Measurements from ENCODE around the gene FAM131A. TPM values are rescaled to one million over a fixed set of nuclear protein-coding genes. Genes with fewer than 3 reads are reported as not detected.
"Not testable (repeated sequence)": the region's sequence is repeated elsewhere in the genome, so short reads cannot be mapped to it uniquely, and the experiment has no call there.

The FAM131A gene
- polyA plus RNA-seq, 1 donor, result 9.9 TPM

- no peak for DNase-seq
These were observed 1.6 kb downstream of the FAM131A start for GRCh38 chr3:184339001-184339400.

GRCh38 chr3:184339451-184340135 is 2.2 kb downstream of the FAM131A start:
- not testable (repeated sequence) for DNase-seq

GRCh38 chr3:184341925-184342324 is 4.5 kb downstream of the FAM131A start:
- DNase-seq, result no peak

- DNase-seq, result no peak
These were observed 5.9 kb downstream of the FAM131A start for GRCh38 chr3:184343200-184343876.

GRCh38 chr3:184344579-184345316 is 7.3 kb downstream of the FAM131A start:
- DNase-seq, result no peak

- peak; percentile 66 for DNase-seq
These were observed 8.1 kb downstream of the FAM131A start for GRCh38 chr3:184345317-184346144.

- DNase-seq, result no peak
These were observed 9.2 kb downstream of the FAM131A start for GRCh38 chr3:184346480-184347190.

- DNase-seq, result no peak
These were observed 10.1 kb downstream of the FAM131A start for GRCh38 chr3:184347321-184348056.

- no peak for DNase-seq
These were observed 10.6 kb downstream of the FAM131A start for GRCh38 chr3:184348057-184348382.

GRCh38 chr3:184349563-184350470 is 12.4 kb downstream of the FAM131A start:
- DNase-seq, result no peak

- DNase-seq, result no peak
These were observed 13.2 kb downstream of the FAM131A start for GRCh38 chr3:184350618-184351017.

GRCh38 chr3:184351511-184352148 is 14.2 kb downstream of the FAM131A start:
- DNase-seq, result no peak

GRCh38 chr3:184352149-184352785 is 14.9 kb downstream of the FAM131A start:
- DNase-seq, result no peak

GRCh38 chr3:184352897-184353545 is 15.6 kb downstream of the FAM131A start:
- DNase-seq, result no peak

- DNase-seq, result no peak
These were observed 16.1 kb downstream of the FAM131A start for GRCh38 chr3:184353546-184353941.

GRCh38 chr3:184354121-184354728 is 16.8 kb downstream of the FAM131A start:
- DNase-seq, result no peak

GRCh38 chr3:184354754-184355153 is 17.4 kb downstream of the FAM131A start:
- no peak for DNase-seq
